ENCODE results near the gene TNNI3. TPM values are rescaled to one million over a fixed set of nuclear protein-coding genes. Genes with fewer than 3 reads are reported as not detected.

Gene TNNI3
- total RNA-seq, 1 experiment from 2014 or later, result 13.7 TPM

- intact Hi-C loops (cut with micrococcal nuclease; ENCODE audit: unreplicated experiment), result loop anchor here (1.0 to 10.0 kb wide), 3 partner anchors 14 to 329 kb away; partner anchors contain the start of gene ZNF628
- Histone ChIP-seq H3F3A (ENCODE audit: insufficient read depth, low read depth) (peaks cover 12% of the 10 kb centered on the region; the same call in 1 of the 2 replicates), H3K27me3 (ENCODE audit: insufficient read depth, low read depth) (peaks cover 4% of the 10 kb centered on the region; the same call in 1 of the 2 replicates), H3K4me3 (peak overlapping the region; percentile 67), H2AFZ (peak overlapping the region; percentile 85), H3K79me2 (ENCODE audit: low read depth) (no peaks in the 10 kb centered on the region), H3K9me3 (ENCODE audit: insufficient read depth, low read depth) (no peaks in the 10 kb centered on the region), H3K4me1 (replicated peaks; ENCODE audit: insufficient read depth) (peaks cover 20% of the 10 kb centered on the region; the same call in 1 of the 2 replicates), H3K27ac (no peak overlapping the region), H4K20me1 (ENCODE audit: insufficient read depth) (no peaks in the 10 kb centered on the region), H3K9me2 (ENCODE audit: insufficient read depth) (no peaks in the 10 kb centered on the region), H3K4me2 (peak overlapping the region; percentile 80), H3K36me3 (ENCODE audit: low read depth) (no peaks in the 10 kb centered on the region)
- ChIA-PET CTCF (interaction anchor here (0.6 to 2.9 kb wide), 13 partner anchors 10 to 716 kb away, joined by 3 to 47 read pairs (median 6); partner anchors contain the start of genes DNAAF3 and PPP6R1), POLR2A (ENCODE audit: unreplicated experiment) (interaction anchor here (0.5 to 1.5 kb wide), 15 partner anchors 14 to 478 kb away, joined by 3 to 20 read pairs (median 6); partner anchors contain the start of genes HSPBP1, PPP1R12C, UBE2S and ZNF784)
- no TSS peak for BruUV-seq (replicated peaks)
- TF ChIP-seq CTCF (conservative IDR thresholded peaks at IDR 0.05), result peak; percentile 98
- no peak for TF ChIP-seq EZH2 (IDR thresholded peaks at IDR 0.05; ENCODE audit: low read depth)
- peak; percentile 59 to 83 for DNase-seq
Observed at GRCh38 chr19:55146078-55146704, 11.3 kb downstream of the TNNI3 start.

DNA sequence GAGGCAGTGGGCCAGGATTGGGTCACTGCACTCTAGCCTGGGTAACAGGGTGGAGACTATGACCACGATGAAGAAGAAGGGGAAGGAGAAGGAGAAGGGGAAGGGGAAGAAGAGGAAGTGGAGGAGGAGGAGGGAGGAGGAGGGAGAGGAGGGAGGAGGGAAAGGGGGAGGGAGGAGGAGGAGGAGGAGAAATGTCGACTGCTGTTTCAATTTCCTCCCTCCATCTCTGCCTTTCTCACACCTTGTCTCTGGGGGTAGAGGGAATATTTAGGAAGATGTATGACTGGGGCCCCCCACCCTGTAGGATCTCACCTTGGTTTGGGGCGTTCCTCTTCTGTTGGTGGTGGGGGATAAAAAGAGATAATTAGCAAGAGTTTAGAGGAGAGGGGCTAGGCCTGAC, 12.3 kb downstream of the TNNI3 start:
- Histone ChIP-seq H3K27me3 (ENCODE audit: insufficient read depth, low read depth) (peaks cover 4% of the 10 kb centered on the region; the same call in 1 of the 2 replicates), H4K20me1 (ENCODE audit: insufficient read depth) (no peaks in the 10 kb centered on the region), H3K4me2 (peak overlapping the region; percentile 26), H3K9me2 (ENCODE audit: insufficient read depth) (no peaks in the 10 kb centered on the region), H2AFZ (no peak overlapping the region), H3K9me3 (ENCODE audit: insufficient read depth, low read depth) (no peaks in the 10 kb centered on the region), H3K36me3 (ENCODE audit: low read depth) (no peaks in the 10 kb centered on the region), H3F3A (ENCODE audit: insufficient read depth, low read depth) (peaks cover 12% of the 10 kb centered on the region; the same call in 1 of the 2 replicates), H3K4me1 (replicated peaks; ENCODE audit: insufficient read depth) (peaks cover 20% of the 10 kb centered on the region; the same call in 1 of the 2 replicates), H3K79me2 (ENCODE audit: low read depth) (no peaks in the 10 kb centered on the region), H3K27ac (no peak overlapping the region), H3K4me3 (no peak overlapping the region)
- TF ChIP-seq CTCF (conservative IDR thresholded peaks at IDR 0.05), result no peak
- TF ChIP-seq EZH2 (IDR thresholded peaks at IDR 0.05; ENCODE audit: low read depth), result no peak
- intact Hi-C loops (cut with micrococcal nuclease; ENCODE audit: unreplicated experiment), result loop anchor here (10.0 kb wide), 1 partner anchor 330 kb away; the partner anchor contains the start of gene ZNF628
- no TSS peak for BruUV-seq (replicated peaks)
- ChIA-PET CTCF (interaction anchor here (0.7 to 2.9 kb wide), 3 partner anchors 9 to 19 kb away, joined by 3 to 47 read pairs (median 8); no protein-coding TSS in a partner anchor), POLR2A (ENCODE audit: unreplicated experiment) (no interaction called here)
- DNase-seq, result no peak

- Histone ChIP-seq H3K9me2 (ENCODE audit: insufficient read depth) (no peaks in the 10 kb centered on the region), H3K4me2 (no peak overlapping the region), H2AFZ (no peak overlapping the region), H3K79me2 (ENCODE audit: low read depth) (no peaks in the 10 kb centered on the region), H3K4me3 (no peak overlapping the region), H3K4me1 (replicated peaks; ENCODE audit: insufficient read depth) (no peaks in the 10 kb centered on the region; the same call in 1 of the 2 replicates), H3K27me3 (ENCODE audit: insufficient read depth, low read depth) (no peaks in the 10 kb centered on the region), H3K36me3 (ENCODE audit: low read depth) (no peaks in the 10 kb centered on the region), H4K20me1 (ENCODE audit: insufficient read depth) (no peaks in the 10 kb centered on the region), H3K27ac (no peak overlapping the region), H3K9me3 (ENCODE audit: insufficient read depth, low read depth) (no peaks in the 10 kb centered on the region), H3F3A (ENCODE audit: insufficient read depth, low read depth) (peaks cover 12% of the 10 kb centered on the region; the same call in 1 of the 2 replicates)
- POLR2A ChIA-PET (ENCODE audit: unreplicated experiment), result interaction anchor here (0.6 to 0.7 kb wide), 2 partner anchors 66 to 276 kb away, joined by 3 to 18 read pairs; no protein-coding TSS in a partner anchor
- DNase-seq, result no peak
- CTCF ChIA-PET, result interaction anchor here (1.0 to 1.6 kb wide), 4 partner anchors 19 to 276 kb away, joined by 3 to 16 read pairs (median 6); partner anchors contain the start of gene DNAAF3
- intact Hi-C loops (cut with micrococcal nuclease; ENCODE audit: unreplicated experiment), result loop anchor here (1.0 to 10.0 kb wide), 4 partner anchors 277 to 490 kb away; partner anchors contain the start of gene ZNF628
- BruUV-seq (replicated peaks), result no TSS peak
- TF ChIP-seq CTCF (conservative IDR thresholded peaks at IDR 0.05) (no peak), EZH2 (IDR thresholded peaks at IDR 0.05; ENCODE audit: low read depth) (no peak)
Observed at GRCh38 chr19:55141696-55142095, 15.8 kb downstream of the TNNI3 start.

Data from PC-9 (cell line).